ENCODE results near the gene NHLRC4. TPM values are rescaled to one million over a fixed set of nuclear protein-coding genes. Genes with fewer than 3 reads are reported as not detected.

NHLRC4 gene
- total RNA-seq, 1 donor from 2014 or later, result 2.7 TPM

GRCh38 chr16:561413-561794 lies 5.4 kb upstream of the NHLRC4 start:
- Histone ChIP-seq H3K9me3 (no peaks in the 10 kb centered on the region), H3K27me3 (ENCODE audit: low read depth) (peaks cover 47% of the 10 kb centered on the region)
- DNase-seq, result no peak

GRCh38 chr16:561957-562938 lies 4.6 kb upstream of the NHLRC4 start:
- Histone ChIP-seq H3K27ac (no peak overlapping the region), H3K4me3 (no peak overlapping the region), H3K4me1 (peaks cover 17% of the 10 kb centered on the region), H3K36me3 (no peaks in the 10 kb centered on the region), H3K9me3 (no peaks in the 10 kb centered on the region), H3K27me3 (ENCODE audit: low read depth) (peaks cover 47% of the 10 kb centered on the region)
- TF ChIP-seq CTCF (IDR thresholded peaks at IDR 0.05), result no peak
- no peak for DNase-seq
- intact Hi-C loops (cut with DNase I), result no loop called here
- ATAC-seq, result no peak

More at GRCh38 chr16:561413-561794, 5.4 kb upstream of the NHLRC4 start:
- intact Hi-C loops (cut with DNase I), result no loop called here
- ATAC-seq, result no peak
- H3K4me1 ChIP-seq, result peaks cover 8% of the 10 kb centered on the region
- H3K4me3 ChIP-seq, result no peak overlapping the region
- H3K36me3 ChIP-seq, result no peaks in the 10 kb centered on the region
- TF ChIP-seq CTCF (IDR thresholded peaks at IDR 0.05), result no peak
- H3K27ac ChIP-seq, result no peak overlapping the region

GRCh38 chr16:563072-563644 lies 3.6 kb upstream of the NHLRC4 start:
- no peak for TF ChIP-seq CTCF (IDR thresholded peaks at IDR 0.05)
- peaks cover 39% of the 10 kb centered on the region for H3K27me3 ChIP-seq (ENCODE audit: low read depth)
- H3K4me1 ChIP-seq, result peaks cover 26% of the 10 kb centered on the region
- no peak overlapping the region for H3K4me3 ChIP-seq
- no peak overlapping the region for H3K27ac ChIP-seq
- intact Hi-C loops (cut with DNase I), result no loop called here
- no peaks in the 10 kb centered on the region for H3K36me3 ChIP-seq
- no peak for ATAC-seq
- DNase-seq, result no peak
- no peaks in the 10 kb centered on the region for H3K9me3 ChIP-seq

- Histone ChIP-seq H3K9me3 (no peaks in the 10 kb centered on the region), H3K36me3 (no peaks in the 10 kb centered on the region), H3K27me3 (ENCODE audit: low read depth) (peaks cover 22% of the 10 kb centered on the region), H3K27ac (no peak overlapping the region), H3K4me1 (peaks cover 40% of the 10 kb centered on the region), H3K4me3 (no peak overlapping the region)
- no peak for TF ChIP-seq CTCF (IDR thresholded peaks at IDR 0.05)
- intact Hi-C loops (cut with DNase I), result no loop called here
- DNase-seq, result no peak
- ATAC-seq, result no peak
These were observed 2.0 kb upstream of the NHLRC4 start for GRCh38 chr16:564690-565418.
